HCT116 (cell line): Measurements from ENCODE around the gene ST6GAL2. TPM values are rescaled to one million over a fixed set of nuclear protein-coding genes. Genes with fewer than 3 reads are reported as not detected.

Experiments
- ATAC-seq: fragments of 200-7000 bp; cut with Tn5 transposase; 2 replicates; pipeline ENCODE4 v1.9.1; 2020; ENCODE audit warnings: mild to moderate bottlenecking, moderate library complexity
- BruUV-seq: library from RNA; stranded (reverse); fragments of 400-500 nt; replicated peaks from 2 replicates; lab custom pipeline; 2021; lab: Mats Ljungman, UMichigan
- CTCF ChIA-PET: fragments of 300-600 bp; sonication (Branson Sonifier 250); formaldehyde crosslinking; loops from one replicate; lab custom pipeline; 2021; ENCODE audit warnings: antibody characterized with exemption; lab: Charles Lee
- POLR2A ChIA-PET: fragments of 300-600, 350-600 bp; sonication (Branson Sonifier 250); formaldehyde crosslinking; loops from one replicate; lab custom pipeline; 2021; ENCODE audit warnings: antibody characterized with exemption; lab: Charles Lee
- RAD21 ChIA-PET, 2 experiments: fragments of 300-600 bp; sonication (Branson Sonifier 250); formaldehyde crosslinking; loops; one replicate each; lab custom pipeline; 2023; ENCODE audit warnings: low total read pairs in 2 of 2; ENCODE audit not compliant: uncharacterized antibody in 2 of 2, unreplicated experiment in 2 of 2, low non-redundant PET in 1 of 2; lab: Charles Lee
- DNase-seq: peaks from one replicate; pipeline ENCODE4 v3.0.0-alpha.2; 2010; ENCODE audit warnings: low read depth, low spot score
- H2AFZ ChIP-seq: fragments of 200-600 bp; shearing (Covaris generic), sonication (generic); 2 replicates; pipeline ENCODE4 v1.6.1; 2017; ENCODE audit warnings: low read depth, mixed run types, mixed read lengths, antibody characterized with exemption, low read length; ENCODE audit not compliant: poor library complexity, severe bottlenecking
- H3K27ac ChIP-seq: 2 replicates; pipeline ENCODE4 v1.5.1; 2012; ENCODE audit warnings: low read depth, low read length
- H3K27me3 ChIP-seq: fragments of 200-600 bp; sonication (generic); 2 replicates; pipeline ENCODE4 v1.6.1; 2016; ENCODE audit warnings: mixed run types, low read length, mixed read lengths; ENCODE audit not compliant: insufficient read depth
- H3K36me3 ChIP-seq, 2 experiments: fragments of 200-500 bp in 1 of 2; fragments of 200-600 bp in 1 of 2; sonication (Bioruptor generic) in 1 of 2; sonication (generic) in 1 of 2; 2 replicates each; pipeline versions ENCODE4 v1.5.1 to v1.6.1; 2014 to 2016; ENCODE audit warnings: low read length in 2 of 2, inconsistent platforms in 1 of 2, mixed read lengths in 1 of 2, mixed run types in 1 of 2; ENCODE audit not compliant: insufficient read depth in 2 of 2, control insufficient read depth in 1 of 2
- H3K4me1 ChIP-seq, 2 experiments: fragments of 200-600 bp in 1 of 2; sonication (generic) in 1 of 2; 2 replicates each; pipeline versions ENCODE4 v1.5.1 to v1.6.1; 2012 to 2017; ENCODE audit warnings: low read length in 2 of 2, inconsistent platforms in 1 of 2, mild to moderate bottlenecking in 1 of 2, mixed read lengths in 1 of 2, mixed run types in 1 of 2, moderate library complexity in 1 of 2; ENCODE audit not compliant: insufficient read depth in 2 of 2, control insufficient read depth in 1 of 2
- H3K4me2 ChIP-seq: fragments of 200-600 bp; sonication (generic); 2 replicates; pipeline ENCODE4 v1.6.1; 2017; ENCODE audit warnings: mixed run types, low read length, mixed read lengths
- H3K4me3 ChIP-seq, 2 experiments: fragments of 200-600 bp in 1 of 2; sonication (generic) in 1 of 2; replicated peaks in 1 of 2; 2 replicates each; pipeline ENCODE4 v1.5.1; 2011 to 2016; ENCODE audit warnings: low read length in 2 of 2, control low read depth in 1 of 2, low read depth in 1 of 2, mild to moderate bottlenecking in 1 of 2, mixed read lengths in 1 of 2, mixed run types in 1 of 2
- H3K79me2 ChIP-seq: fragments of 200-600 bp; sonication (generic); 2 replicates; pipeline ENCODE4 v1.6.1; 2017; ENCODE audit warnings: mild to moderate bottlenecking, mixed run types, low read length, moderate library complexity, mixed read lengths; ENCODE audit not compliant: insufficient read depth
- H3K9ac ChIP-seq: fragments of 200-600 bp; sonication (generic); 2 replicates; pipeline ENCODE4 v1.6.1; 2016; ENCODE audit warnings: low read length, mixed read lengths
- H3K9me2 ChIP-seq: fragments of 200-600 bp; sonication (generic), shearing (Covaris generic); 2 replicates; pipeline ENCODE4 v1.6.1; 2017; ENCODE audit warnings: mixed run types, mild to moderate bottlenecking, moderate library complexity; ENCODE audit not compliant: insufficient read depth
- H3K9me3 ChIP-seq, 2 experiments: fragments of 200-500 bp in 1 of 2; fragments of 200-600 bp in 1 of 2; sonication (Bioruptor generic) in 1 of 2; sonication (generic) in 1 of 2; 2 replicates each; pipeline ENCODE4 v1.6.1; 2014 to 2017; ENCODE audit warnings: low read length in 2 of 2, mixed read lengths in 2 of 2, inconsistent platforms in 1 of 2, low read depth in 1 of 2, mild to moderate bottlenecking in 1 of 2, mixed run types in 1 of 2, moderate library complexity in 1 of 2; ENCODE audit not compliant: control insufficient read depth in 1 of 2, insufficient read depth in 1 of 2
- H4K20me1 ChIP-seq: fragments of 200-600 bp; sonication (generic), shearing (Covaris generic); 2 replicates; pipeline ENCODE4 v1.6.1; 2017; ENCODE audit warnings: mixed run types, mild to moderate bottlenecking, moderate library complexity; ENCODE audit not compliant: insufficient read depth
- ATF3 ChIP-seq: IDR thresholded peaks from 2 replicates; pipeline ENCODE4 v1.6.1; 2012
- CBX3 ChIP-seq: IDR thresholded peaks from 2 replicates; pipeline ENCODE4 v1.6.1; 2012; ENCODE audit warnings: low read depth
- CEBPB ChIP-seq: IDR thresholded peaks from 2 replicates; pipeline ENCODE4 v1.6.1; 2012; ENCODE audit warnings: low read depth
- CTCF ChIP-seq, 3 experiments: fragments of 200-600 bp in 1 of 3; sonication (generic) in 1 of 3; IDR thresholded peaks in 2 of 3; conservative IDR thresholded peaks in 1 of 3; 2 replicates each; pipeline ENCODE4 v1.5.1; 2012 to 2017; ENCODE audit warnings: low read depth in 2 of 3, low read length in 2 of 3, antibody characterized with exemption in 1 of 3, borderline replicate concordance in 1 of 3, control low read depth in 1 of 3, mild to moderate bottlenecking in 1 of 3, mixed read lengths in 1 of 3, mixed run types in 1 of 3, moderate library complexity in 1 of 3; ENCODE audit not compliant: insufficient read depth in 1 of 3
- EGR1 ChIP-seq: IDR thresholded peaks from 2 replicates; pipeline ENCODE4 v1.6.1; 2012; ENCODE audit warnings: low read depth
- ELF1 ChIP-seq: IDR thresholded peaks from 2 replicates; pipeline ENCODE4 v1.6.1; 2012; ENCODE audit warnings: low read depth, borderline replicate concordance
- EZH2 ChIP-seq: fragments of 200-600 bp; sonication (generic); IDR thresholded peaks from 2 replicates; pipeline ENCODE4 v1.6.1; 2017; ENCODE audit warnings: antibody characterized with exemption, mixed run types
- EZH2phosphoT487 ChIP-seq: fragments of 200-600 bp; IDR thresholded peaks from 2 replicates; pipeline ENCODE4 v1.6.1; 2018; ENCODE audit warnings: antibody characterized with exemption, borderline replicate concordance
- FOSL1 ChIP-seq: IDR thresholded peaks from 2 replicates; pipeline ENCODE4 v1.6.1; 2012; ENCODE audit warnings: low read depth
- MAX ChIP-seq: IDR thresholded peaks from 2 replicates; pipeline ENCODE4 v1.6.1; 2012
- POLR2A ChIP-seq: IDR thresholded peaks from 2 replicates; pipeline ENCODE4 v1.7.0; 2011; ENCODE audit warnings: borderline replicate concordance; ENCODE audit not compliant: insufficient read depth, insufficient read length; ENCODE audit errors: extremely low read depth
- POLR2AphosphoS5 ChIP-seq: IDR thresholded peaks from 2 replicates; pipeline ENCODE4 v1.6.1; 2011; ENCODE audit warnings: mild to moderate bottlenecking, low read depth, low read length, moderate library complexity
- RAD21 ChIP-seq: IDR thresholded peaks from 2 replicates; pipeline ENCODE4 v1.6.1; 2012; ENCODE audit warnings: low read depth, mild to moderate bottlenecking
- REST ChIP-seq: IDR thresholded peaks from 2 replicates; pipeline ENCODE4 v1.6.1; 2012; ENCODE audit warnings: low read depth
- SIN3A ChIP-seq: IDR thresholded peaks from 2 replicates; pipeline ENCODE4 v1.6.1; 2012; ENCODE audit warnings: low read depth
- SRF ChIP-seq: IDR thresholded peaks from 2 replicates; pipeline ENCODE4 v1.6.1; 2012; ENCODE audit warnings: low read depth
- YY1 ChIP-seq: IDR thresholded peaks from 2 replicates; pipeline ENCODE4 v1.6.1; 2011; ENCODE audit warnings: low read length, low read depth, moderate library complexity, mild to moderate bottlenecking; ENCODE audit not compliant: insufficient replicate concordance; ENCODE audit errors: extremely low read depth
- ZBTB33 ChIP-seq: IDR thresholded peaks from 2 replicates; pipeline ENCODE4 v1.6.1; 2011; ENCODE audit warnings: mild to moderate bottlenecking, low read length, moderate library complexity; ENCODE audit not compliant: insufficient replicate concordance; ENCODE audit errors: extremely low read depth
- ZFX ChIP-seq: fragments of 450-650 bp; IDR thresholded peaks from 2 replicates; pipeline ENCODE4 v1.6.1; 2017
- ZNF274 ChIP-seq: fragments of 200-500 bp; sonication (Bioruptor generic); IDR thresholded peaks from 2 replicates; pipeline ENCODE4 v1.6.1; 2014; ENCODE audit warnings: mild to moderate bottlenecking, low read depth, low read length, inconsistent platforms
- intact Hi-C: fragments of 100-400 bp; cut with micrococcal nuclease; formaldehyde crosslinking; loops from 2 replicates; pipeline ENCODE4 v1.10.0; 2022
- total RNA-seq: library from RNA; stranded (reverse); gene quantifications from one replicate; pipeline ENCODE4 v1.2.1, GENCODE V29; 2021; ENCODE audit not compliant: unreplicated experiment

Gene ST6GAL2
- total RNA-seq, 1 experiment from 2014 or later: not detected

- Histone ChIP-seq H3K9ac (no peak overlapping the region), H3K79me2 (no peaks in the 10 kb centered on the region), H4K20me1 (no peaks in the 10 kb centered on the region), H3K27me3 (no peaks in the 10 kb centered on the region), H3K9me3 (peaks cover 0 to 15% of the 10 kb centered on the region in 2 experiments; a peak in 1 of 4 replicates)
- BruUV-seq: no TSS peak
- CTCF ChIA-PET: no interaction called here
- POLR2A ChIA-PET: no interaction called here
- TF ChIP-seq ZFX (no peak), REST (no peak), POLR2A (no peak), CEBPB (no peak), FOSL1 (no peak), ATF3 (no peak), CBX3 (no peak), EGR1 (no peak), ELF1 (no peak), YY1 (no peak), EZH2 (no peak), SRF (no peak), ZBTB33 (no peak), RAD21 (no peak), EZH2phosphoT487 (no peak), ZNF274 (no peak), SIN3A (no peak), MAX (no peak), POLR2AphosphoS5 (no peak), CTCF (IDR thresholded peaks at IDR 0.05 in 2 of 3, conservative IDR thresholded peaks at IDR 0.05 in 1 of 3; ENCODE audit: borderline replicate concordance in 1 of 3, insufficient read depth in 1 of 3, low read depth in 2 of 3, low read length in 2 of 3) (no peak)
- TF ChIP-seq, all 23 proteins: peak for 0
- Histone ChIP-seq H3K4me2 (no peak overlapping the region), H3K9me2 (no peaks in the 10 kb centered on the region), H2AFZ (no peak overlapping the region), H3K36me3 (no peaks in the 10 kb centered on the region), H3K4me3 (no peak overlapping the region), H3K4me1 (no peaks in the 10 kb centered on the region), H3K27ac (no peak overlapping the region)
- ATAC-seq (no peak), DNase-seq (no peak)
- intact Hi-C loops: no loop called here
- RAD21 ChIA-PET: no interaction called here
Measured at GRCh38 chr2:106840818-106841217, 45.1 kb downstream of the ST6GAL2 start.
